LNCaP clone FGC (cell line): ENCODE measurements around the gene NDFIP2.
"Not testable (repeated sequence)": the region's sequence is repeated elsewhere in the genome, so short reads cannot be mapped to it uniquely, and the experiment has no call there.

Source experiments
- DNase-seq: peaks from one replicate; pipeline ENCODE4 v3.0.0-alpha.2; 2011; ENCODE audit warnings: low read depth
- H3K4me3 ChIP-seq: 2 replicates; pipeline ENCODE4 v1.5.1; 2011; ENCODE audit warnings: mild to moderate bottlenecking, low read depth, low read length, control low read depth
- CTCF ChIP-seq: IDR thresholded peaks from 2 replicates; pipeline ENCODE4 v1.5.1; 2012; ENCODE audit warnings: mild to moderate bottlenecking; ENCODE audit not compliant: control insufficient read depth, insufficient read depth; ENCODE audit errors: extremely low read depth

Gene NDFIP2

GRCh38 chr13:79593641-79594275, 112.8 kb downstream of the NDFIP2 start:
- DNase-seq = no peak
- no peak for TF ChIP-seq CTCF
- H3K4me3 ChIP-seq = no peak overlapping the region

DNA sequence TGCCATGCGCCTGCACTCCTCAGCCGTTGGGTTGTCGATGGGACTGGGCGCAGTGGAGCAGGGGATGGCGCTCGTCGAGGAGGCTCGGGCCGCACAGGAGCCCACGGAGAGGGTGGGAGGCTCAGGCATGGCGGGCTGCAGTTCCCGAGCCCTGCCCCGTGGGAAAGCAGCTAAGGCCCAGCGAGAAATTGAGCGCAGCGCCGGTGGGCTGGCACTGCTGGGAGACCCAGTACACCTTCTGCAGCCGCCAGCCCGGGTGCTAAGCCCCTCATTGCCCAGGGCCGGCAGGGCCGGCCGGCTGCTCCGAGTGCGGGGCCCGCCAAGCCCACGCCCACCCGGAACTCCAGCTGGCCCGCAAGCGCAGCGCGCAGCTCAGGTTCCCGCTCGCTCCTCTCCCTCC, 119.2 kb downstream of the NDFIP2 start:
- not testable (repeated sequence) for H3K4me3 ChIP-seq, DNase-seq

DNA sequence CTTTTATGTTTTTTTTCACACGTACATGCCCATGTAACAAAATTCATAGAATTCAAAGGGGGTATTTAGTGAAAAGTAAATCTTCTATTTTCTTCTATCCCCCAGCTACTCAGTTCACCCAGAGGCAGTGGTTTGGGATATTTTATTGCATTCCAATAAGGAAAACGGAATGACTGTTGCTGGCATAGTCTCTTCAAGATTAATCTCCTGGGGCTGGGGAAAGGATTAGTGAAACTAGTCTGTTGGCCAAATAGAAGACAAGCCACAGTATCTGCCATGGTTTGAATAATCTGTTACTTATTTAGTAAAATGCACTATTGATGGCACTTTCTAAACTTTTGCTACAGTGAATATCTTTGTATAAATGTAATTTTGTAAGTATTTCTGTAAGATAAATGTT, 122.0 kb downstream of the NDFIP2 start:
- no peak overlapping the region for H3K4me3 ChIP-seq

DNA sequence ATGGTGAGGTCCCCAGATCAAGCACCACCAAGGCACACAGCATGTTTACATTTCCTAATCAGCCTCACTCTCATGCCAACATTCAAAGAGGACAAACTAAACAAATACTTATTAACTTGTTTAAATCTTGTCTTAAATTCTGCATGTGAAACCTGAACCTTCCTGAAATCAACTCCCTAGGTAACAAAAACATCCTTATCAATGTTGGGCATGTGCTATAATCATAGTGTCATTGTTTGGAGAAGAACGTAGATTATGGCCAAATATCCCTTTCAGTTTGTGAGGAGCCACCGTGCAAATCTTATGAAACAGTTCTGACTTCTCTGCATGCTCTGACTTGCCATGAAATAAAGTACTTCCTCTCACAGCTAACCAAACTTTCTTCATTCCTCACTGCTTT, 123.8 kb downstream of the NDFIP2 start:
- H3K4me3 ChIP-seq = no peak overlapping the region
- no peak for DNase-seq
- no peak for TF ChIP-seq CTCF

More for the DNA sequence above, 122.0 kb downstream of the NDFIP2 start:
- no peak for TF ChIP-seq CTCF
- no peak for DNase-seq
